ENCODE measurements around the gene MORN5.

MORN5 gene

DNA sequence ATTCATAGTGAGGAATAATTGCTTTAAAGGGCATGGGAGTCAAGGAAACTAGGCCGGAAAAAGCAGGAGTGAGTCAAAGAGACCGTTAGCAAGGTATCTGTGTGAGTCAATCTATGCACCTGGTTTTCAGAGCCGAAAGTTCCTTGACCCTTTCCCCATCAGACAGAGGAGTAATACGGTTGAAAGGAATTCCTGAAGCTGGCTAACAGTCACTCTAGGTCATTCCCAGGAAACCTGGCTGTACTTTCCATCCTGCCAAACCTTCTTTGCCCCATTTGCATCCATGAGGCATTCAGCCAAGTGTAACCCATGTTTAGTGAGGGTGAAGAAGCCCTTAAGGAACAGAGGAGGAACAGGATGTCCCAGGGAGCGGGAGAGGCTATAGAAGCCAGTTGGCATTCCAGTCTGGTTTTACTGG, 88.7 kb downstream of the MORN5 start:
- H3K4me3 ChIP-seq (ENCODE audit: control insufficient read depth, low read depth, low read length) = no peak overlapping the region
- no peak for TF ChIP-seq CTCF (conservative IDR thresholded peaks at IDR 0.05; ENCODE audit: control insufficient read depth, insufficient read depth, low read depth, low read length)
- no peak for DNase-seq (ENCODE audit: low read depth)
